A673 (cell line): ENCODE measurements around the gene TRPV2. TPM values are rescaled to one million over a fixed set of nuclear protein-coding genes. Genes with fewer than 3 reads are reported as not detected.

Experiments
- BruUV-seq: library from RNA; stranded (reverse); fragments of 400-500 nt; replicated peaks from 2 replicates; lab custom pipeline; 2021; lab: Mats Ljungman, UMichigan
- CTCF ChIA-PET: fragments of 300-600 bp; sonication (Branson Sonifier 250); formaldehyde crosslinking; loops from one replicate; lab custom pipeline; 2022; ENCODE audit warnings: antibody characterized with exemption; lab: Charles Lee
- POLR2A ChIA-PET: fragments of 300-600 bp; sonication (Branson Sonifier 250); formaldehyde crosslinking; loops from one replicate; lab custom pipeline; 2022; ENCODE audit warnings: antibody characterized with exemption; ENCODE audit not compliant: low non-redundant PET; lab: Charles Lee
- DNase-seq: peaks from one replicate; pipeline ENCODE4 v3.0.0-alpha.2; 2015; ENCODE audit warnings: low spot score
- H3K27ac ChIP-seq: fragments of 200-600 bp; sonication (generic); 2 replicates; pipeline ENCODE4 v1.5.1; 2016; ENCODE audit warnings: mixed run types, low read depth, mild to moderate bottlenecking, mixed read lengths, antibody characterized with exemption, low read length; ENCODE audit not compliant: poor library complexity, severe bottlenecking
- H3K27me3 ChIP-seq: fragments of 200-600 bp; sonication (generic); replicated peaks from 2 replicates; pipeline ENCODE4 v1.6.1; 2017; ENCODE audit warnings: mixed run types, low read depth, mild to moderate bottlenecking, mixed read lengths, antibody characterized with exemption, low read length; ENCODE audit not compliant: insufficient read depth, poor library complexity
- H3K36me3 ChIP-seq: fragments of 200-600 bp; sonication (generic); 2 replicates; pipeline ENCODE4 v1.6.1; 2016; ENCODE audit warnings: mixed run types, mild to moderate bottlenecking, mixed read lengths, antibody characterized with exemption, low read length; ENCODE audit not compliant: insufficient read depth, poor library complexity, severe bottlenecking
- H3K4me1 ChIP-seq: fragments of 200-600 bp; sonication (generic); 2 replicates; pipeline ENCODE4 v1.6.1; 2017; ENCODE audit warnings: mixed run types, mild to moderate bottlenecking, mixed read lengths, antibody characterized with exemption, low read length; ENCODE audit not compliant: insufficient read depth, poor library complexity, severe bottlenecking
- H3K4me3 ChIP-seq: fragments of 200-600 bp; sonication (generic); 2 replicates; pipeline ENCODE4 v1.5.1; 2016; ENCODE audit warnings: low read depth, mixed run types, mild to moderate bottlenecking, mixed read lengths, low read length; ENCODE audit not compliant: poor library complexity, severe bottlenecking
- H3K9me3 ChIP-seq: fragments of 200-600 bp; sonication (generic); 2 replicates; pipeline ENCODE4 v1.6.1; 2016; ENCODE audit warnings: mixed run types, low read depth, mild to moderate bottlenecking, mixed read lengths, antibody characterized with exemption, low read length; ENCODE audit not compliant: poor library complexity, severe bottlenecking
- EZH2 ChIP-seq: fragments of 200-600 bp; sonication (generic); IDR thresholded peaks from 2 replicates; pipeline ENCODE4 v1.6.1; 2017; ENCODE audit warnings: borderline replicate concordance, low read depth, mild to moderate bottlenecking, mixed read lengths, antibody characterized with exemption, low read length; ENCODE audit not compliant: poor library complexity, severe bottlenecking
- intact Hi-C: fragments of 100-400 bp; cut with micrococcal nuclease; formaldehyde crosslinking; loops from one replicate; pipeline ENCODE4 v1.10.0; 2022; ENCODE audit not compliant: unreplicated experiment
- total RNA-seq: library from RNA; stranded (reverse); gene quantifications from 2 replicates; pipeline ENCODE4 v1.2.3, GENCODE V29; 2021
- TF ChIP-seq, protein P1 (sequence below): fragments of 300-800, 200-600 bp; sonication (generic); conservative IDR thresholded peaks from 2 replicates; pipeline ENCODE4 v1.5.1; 2017; ENCODE audit warnings: low read depth, mild to moderate bottlenecking, antibody characterized with exemption, low read length, moderate library complexity, mixed read lengths

TRPV2 gene
- total RNA-seq, 1 experiment from 2014 or later = not detected

DNA sequence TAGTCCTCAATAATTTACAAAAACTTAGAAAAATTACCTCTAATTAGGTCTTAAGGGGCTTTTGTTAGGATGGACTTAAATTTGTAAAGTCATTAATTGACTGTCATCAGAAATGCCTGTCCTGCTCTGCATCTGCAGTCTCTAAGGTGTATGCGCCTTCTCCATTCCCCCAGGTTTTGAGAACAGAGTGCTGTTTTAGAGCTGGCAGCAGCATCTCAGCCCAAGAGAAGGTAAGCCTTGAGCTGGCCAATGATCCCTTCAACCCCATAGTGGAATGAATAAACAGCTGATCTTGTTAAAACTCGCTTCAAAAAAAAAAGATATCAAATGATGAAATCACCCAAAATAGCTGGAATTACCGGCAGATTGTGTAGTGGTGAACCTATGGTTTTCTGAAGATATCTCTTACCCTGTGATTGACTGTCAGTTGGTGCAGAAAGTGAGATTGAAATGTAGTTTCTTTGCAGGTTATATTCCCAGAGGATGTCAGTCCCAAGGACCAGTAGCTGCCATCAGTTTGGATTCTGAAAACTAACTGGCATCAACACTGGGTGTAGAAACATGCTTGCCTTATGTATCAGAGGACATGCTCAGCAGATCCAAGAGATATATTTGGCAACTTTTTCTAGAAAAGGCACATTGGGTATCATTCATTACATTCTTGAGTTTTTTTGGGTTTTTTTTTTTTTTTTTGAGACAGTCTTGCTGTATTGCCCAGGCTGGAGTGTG is 25.7 kb downstream of the TRPV2 start:
- ChIA-PET POLR2A (interaction anchor here (1.1 kb wide), 1 partner anchor 60 kb away, joined by 10 read pairs; the partner anchor contains the start of gene UBB), CTCF (no interaction called here)
- intact Hi-C loops = no loop called here
- peaks cover 53% of the 10 kb centered on the region for H3K4me1 ChIP-seq
- no peak for DNase-seq
- H3K27ac ChIP-seq = peak overlapping the region; percentile 88
- H3K9me3 ChIP-seq = no peaks in the 10 kb centered on the region
- no peaks in the 10 kb centered on the region for H3K27me3 ChIP-seq
- no peak for TF ChIP-seq EZH2
- TF ChIP-seq, protein P1, sequence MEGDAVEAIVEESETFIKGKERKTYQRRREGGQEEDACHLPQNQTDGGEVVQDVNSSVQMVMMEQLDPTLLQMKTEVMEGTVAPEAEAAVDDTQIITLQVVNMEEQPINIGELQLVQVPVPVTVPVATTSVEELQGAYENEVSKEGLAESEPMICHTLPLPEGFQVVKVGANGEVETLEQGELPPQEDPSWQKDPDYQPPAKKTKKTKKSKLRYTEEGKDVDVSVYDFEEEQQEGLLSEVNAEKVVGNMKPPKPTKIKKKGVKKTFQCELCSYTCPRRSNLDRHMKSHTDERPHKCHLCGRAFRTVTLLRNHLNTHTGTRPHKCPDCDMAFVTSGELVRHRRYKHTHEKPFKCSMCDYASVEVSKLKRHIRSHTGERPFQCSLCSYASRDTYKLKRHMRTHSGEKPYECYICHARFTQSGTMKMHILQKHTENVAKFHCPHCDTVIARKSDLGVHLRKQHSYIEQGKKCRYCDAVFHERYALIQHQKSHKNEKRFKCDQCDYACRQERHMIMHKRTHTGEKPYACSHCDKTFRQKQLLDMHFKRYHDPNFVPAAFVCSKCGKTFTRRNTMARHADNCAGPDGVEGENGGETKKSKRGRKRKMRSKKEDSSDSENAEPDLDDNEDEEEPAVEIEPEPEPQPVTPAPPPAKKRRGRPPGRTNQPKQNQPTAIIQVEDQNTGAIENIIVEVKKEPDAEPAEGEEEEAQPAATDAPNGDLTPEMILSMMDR = no peak
- peaks cover 61% of the 10 kb centered on the region for H3K36me3 ChIP-seq
- BruUV-seq = no TSS peak
- peak overlapping the region; percentile 73 for H3K4me3 ChIP-seq

DNA sequence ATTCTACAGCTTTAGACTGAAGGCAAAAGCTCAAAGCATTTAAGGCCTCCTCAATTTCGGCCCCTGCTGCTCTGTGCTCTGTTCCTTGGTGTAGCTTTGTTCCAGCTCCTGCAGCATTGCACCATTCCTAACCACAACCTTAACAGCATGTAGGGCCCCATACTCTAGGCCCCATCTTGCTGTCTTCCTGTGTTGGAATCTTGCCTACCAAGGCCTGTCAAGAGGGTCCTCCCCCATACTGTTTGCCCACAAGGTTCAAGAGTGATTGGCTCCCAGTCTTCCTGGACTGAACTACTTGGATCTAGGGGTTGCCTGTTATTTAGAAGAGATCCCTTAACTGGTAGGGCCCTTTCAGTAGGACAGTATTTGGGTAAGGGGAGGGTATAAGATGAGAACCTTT is 26.8 kb downstream of the TRPV2 start:
- no peak for TF ChIP-seq EZH2
- TF ChIP-seq, protein P1 = no peak

DNA sequence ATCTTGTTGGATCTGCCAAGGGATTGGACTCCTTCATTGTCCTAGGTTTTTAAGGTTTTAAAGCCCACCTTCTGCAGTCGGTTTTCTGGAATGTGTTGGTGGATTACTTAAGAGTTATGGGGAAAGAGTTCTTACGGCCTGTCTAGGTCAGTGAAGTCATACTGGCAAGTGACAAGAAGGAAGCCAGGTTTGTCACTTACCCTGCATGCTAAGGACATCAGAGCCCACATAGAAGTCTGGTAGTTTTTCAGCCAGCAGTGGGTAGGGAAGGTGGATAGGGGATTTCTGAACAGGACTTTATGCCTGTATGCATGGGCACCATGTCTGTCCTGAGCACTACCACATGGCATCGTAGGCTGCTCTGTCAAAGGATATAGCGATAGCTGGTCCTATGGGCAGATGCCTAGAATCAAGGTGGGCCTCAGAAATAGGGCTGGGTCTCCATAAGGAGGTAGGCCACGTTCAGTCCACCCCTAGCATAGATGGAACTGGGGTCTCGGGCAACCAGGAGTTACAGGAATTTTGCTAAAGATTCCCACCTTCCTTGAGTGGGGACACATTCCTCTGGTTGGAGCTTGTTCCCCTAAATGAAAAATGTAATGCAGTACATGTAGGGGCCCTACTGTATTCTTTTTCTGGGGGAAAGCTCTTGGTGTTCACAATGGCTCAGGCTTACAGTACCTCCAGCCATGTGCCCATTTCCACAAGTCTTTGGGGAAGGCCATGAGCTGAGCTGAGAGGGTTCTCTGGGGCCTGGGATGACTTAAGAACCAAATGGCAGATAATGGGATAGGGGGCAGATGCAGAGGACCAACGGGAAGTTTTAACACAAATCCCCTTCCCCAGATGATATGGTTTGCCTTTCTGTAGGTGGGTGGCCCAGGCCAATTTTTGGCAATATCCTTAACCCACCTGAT is 27.5 kb downstream of the TRPV2 start:
- ChIA-PET POLR2A (interaction anchor here (0.5 kb wide), 1 partner anchor 326 kb away, joined by 8 read pairs; no protein-coding TSS in a partner anchor), CTCF (no interaction called here)
- Histone ChIP-seq H3K36me3 (peaks cover 78% of the 10 kb centered on the region), H3K9me3 (no peaks in the 10 kb centered on the region), H3K4me3 (peak overlapping the region; percentile 73), H3K4me1 (peaks cover 53% of the 10 kb centered on the region), H3K27ac (peak overlapping the region; percentile 88), H3K27me3 (no peaks in the 10 kb centered on the region)
- no peak for TF ChIP-seq EZH2
- TF ChIP-seq, protein P1 = no peak
- no peak for DNase-seq
- no TSS peak for BruUV-seq
- intact Hi-C loops = no loop called here

More for the DNA sequence above, 26.8 kb downstream of the TRPV2 start:
- peaks cover 53% of the 10 kb centered on the region for H3K4me1 ChIP-seq
- intact Hi-C loops = no loop called here
- H3K27me3 ChIP-seq = no peaks in the 10 kb centered on the region
- no TSS peak for BruUV-seq
- peaks cover 72% of the 10 kb centered on the region for H3K36me3 ChIP-seq
- CTCF ChIA-PET = no interaction called here
- H3K27ac ChIP-seq = peak overlapping the region; percentile 88
- H3K4me3 ChIP-seq = peak overlapping the region; percentile 73
- no peaks in the 10 kb centered on the region for H3K9me3 ChIP-seq
- POLR2A ChIA-PET = no interaction called here
- no peak for DNase-seq
